Loucy (cell line): ENCODE measurements around the gene RAB3GAP1.
"Not testable (repeated sequence)": the region's sequence is repeated elsewhere in the genome, so short reads cannot be mapped to it uniquely, and the experiment has no call there.

Experiments
- EZH2phosphoT487 ChIP-seq: fragments of 200-600 bp; IDR thresholded peaks from 2 replicates; pipeline ENCODE4 v1.6.1; 2018; ENCODE audit warnings: antibody characterized with exemption, mild to moderate bottlenecking, moderate library complexity, borderline replicate concordance
- TF ChIP-seq, protein P1 (sequence below): fragments of 200-600 bp; sonication (generic); conservative IDR thresholded peaks from 2 replicates; pipeline ENCODE4 v1.5.1; 2014; ENCODE audit warnings: mild to moderate bottlenecking, antibody characterized with exemption, low read length

DNA sequence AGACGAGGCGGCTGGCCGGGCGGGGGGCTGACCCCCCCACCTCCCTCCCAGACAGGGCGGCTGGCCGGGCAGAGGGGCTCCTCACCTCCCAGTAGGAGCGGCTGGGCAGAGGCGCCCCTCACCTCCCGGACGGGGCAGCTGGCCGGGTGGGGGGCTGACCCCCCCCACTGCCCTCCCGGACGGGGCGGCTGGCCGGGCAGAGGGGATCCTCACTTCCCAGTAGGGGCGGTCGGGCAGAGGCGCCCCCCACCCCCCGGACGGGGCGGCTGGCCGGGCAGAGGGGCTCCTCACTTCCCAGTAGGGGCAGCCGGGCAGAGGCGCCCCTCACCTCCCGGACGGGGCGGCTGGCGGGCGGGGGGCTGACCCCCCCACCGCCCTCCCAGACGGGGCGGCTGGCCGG, 18.9 kb upstream of the RAB3GAP1 start:
- TF ChIP-seq, protein P1, sequence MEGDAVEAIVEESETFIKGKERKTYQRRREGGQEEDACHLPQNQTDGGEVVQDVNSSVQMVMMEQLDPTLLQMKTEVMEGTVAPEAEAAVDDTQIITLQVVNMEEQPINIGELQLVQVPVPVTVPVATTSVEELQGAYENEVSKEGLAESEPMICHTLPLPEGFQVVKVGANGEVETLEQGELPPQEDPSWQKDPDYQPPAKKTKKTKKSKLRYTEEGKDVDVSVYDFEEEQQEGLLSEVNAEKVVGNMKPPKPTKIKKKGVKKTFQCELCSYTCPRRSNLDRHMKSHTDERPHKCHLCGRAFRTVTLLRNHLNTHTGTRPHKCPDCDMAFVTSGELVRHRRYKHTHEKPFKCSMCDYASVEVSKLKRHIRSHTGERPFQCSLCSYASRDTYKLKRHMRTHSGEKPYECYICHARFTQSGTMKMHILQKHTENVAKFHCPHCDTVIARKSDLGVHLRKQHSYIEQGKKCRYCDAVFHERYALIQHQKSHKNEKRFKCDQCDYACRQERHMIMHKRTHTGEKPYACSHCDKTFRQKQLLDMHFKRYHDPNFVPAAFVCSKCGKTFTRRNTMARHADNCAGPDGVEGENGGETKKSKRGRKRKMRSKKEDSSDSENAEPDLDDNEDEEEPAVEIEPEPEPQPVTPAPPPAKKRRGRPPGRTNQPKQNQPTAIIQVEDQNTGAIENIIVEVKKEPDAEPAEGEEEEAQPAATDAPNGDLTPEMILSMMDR = not testable (repeated sequence)
- TF ChIP-seq EZH2phosphoT487 = not testable (repeated sequence)
